H9 (cell line): ENCODE results near the gene DOCK10. TPM values are rescaled to one million over a fixed set of nuclear protein-coding genes. Genes with fewer than 3 reads are reported as not detected.

Experiments
- DNase-seq: peaks from one replicate; pipeline ENCODE4 v3.0.0-alpha.2; 2017
- H2AFZ ChIP-seq: one replicate; pipeline ENCODE4 v1.6.1; 2013; ENCODE audit warnings: mild to moderate bottlenecking, low read length, control low read depth, moderate library complexity
- H2AK5ac ChIP-seq: 2 replicates; pipeline ENCODE4 v1.6.1; 2013; ENCODE audit warnings: low read length, control low read depth, mixed read lengths; ENCODE audit not compliant: insufficient read length
- H2BK120ac ChIP-seq: one replicate; pipeline ENCODE4 v1.6.1; 2013; ENCODE audit warnings: low read depth, mild to moderate bottlenecking, low read length, control low read depth, inconsistent platforms; ENCODE audit not compliant: poor library complexity, severe bottlenecking
- H2BK12ac ChIP-seq: 2 replicates; pipeline ENCODE4 v1.6.1; 2013; ENCODE audit warnings: low read length, control low read depth, mixed read lengths, low read depth; ENCODE audit not compliant: insufficient read length
- H2BK15ac ChIP-seq: 2 replicates; pipeline ENCODE4 v1.6.1; 2013; ENCODE audit warnings: low read depth, low read length, control low read depth
- H2BK20ac ChIP-seq: one replicate; pipeline ENCODE4 v1.6.1; 2013; ENCODE audit warnings: low read depth, mild to moderate bottlenecking, low read length, control low read depth, inconsistent platforms; ENCODE audit not compliant: poor library complexity, severe bottlenecking
- H2BK5ac ChIP-seq: 2 replicates; pipeline ENCODE4 v1.6.1; 2013; ENCODE audit warnings: low read length, control low read depth, mixed read lengths; ENCODE audit not compliant: insufficient read length
- H3K14ac ChIP-seq: 2 replicates; pipeline ENCODE4 v1.6.1; 2013; ENCODE audit warnings: low read length, control low read depth; ENCODE audit not compliant: insufficient read depth
- H3K18ac ChIP-seq: 2 replicates; pipeline ENCODE4 v1.6.1; 2013; ENCODE audit warnings: low read depth, mild to moderate bottlenecking, mixed read lengths, low read length, control low read depth; ENCODE audit not compliant: insufficient read length
- H3K23ac ChIP-seq: 2 replicates; pipeline ENCODE4 v1.6.1; 2013; ENCODE audit warnings: low read length, control low read depth, mixed read lengths, low read depth; ENCODE audit not compliant: insufficient read length
- H3K23me2 ChIP-seq: 2 replicates; pipeline ENCODE4 v1.6.1; 2013; ENCODE audit warnings: low read depth, mild to moderate bottlenecking, mixed read lengths, low read length, control low read depth; ENCODE audit not compliant: insufficient read length, poor library complexity, severe bottlenecking
- H3K27ac ChIP-seq: 2 replicates; pipeline ENCODE4 v1.5.1; 2013; ENCODE audit warnings: low read length, control low read depth, mixed read lengths, low read depth; ENCODE audit not compliant: insufficient read length
- H3K27me3 ChIP-seq: 2 replicates; pipeline ENCODE4 v1.6.1; 2013; ENCODE audit warnings: low read length, control low read depth, inconsistent platforms; ENCODE audit not compliant: insufficient read depth
- H3K4ac ChIP-seq: 2 replicates; pipeline ENCODE4 v1.6.1; 2013; ENCODE audit warnings: low read depth, mild to moderate bottlenecking, control low read depth, inconsistent platforms, low read length, moderate library complexity
- H3K4me1 ChIP-seq: 2 replicates; pipeline ENCODE4 v1.6.1; 2013; ENCODE audit warnings: low read length, control low read depth, inconsistent platforms; ENCODE audit not compliant: insufficient read depth
- H3K4me2 ChIP-seq: 2 replicates; pipeline ENCODE4 v1.6.1; 2013; ENCODE audit warnings: low read length, control low read depth, mixed read lengths; ENCODE audit not compliant: insufficient read length, insufficient read depth
- H3K56ac ChIP-seq: 2 replicates; pipeline ENCODE4 v1.6.1; 2013; ENCODE audit warnings: low read depth, mild to moderate bottlenecking, mixed read lengths, low read length, control low read depth; ENCODE audit not compliant: insufficient read length
- H3K79me1 ChIP-seq: 2 replicates; pipeline ENCODE4 v1.6.1; 2013; ENCODE audit warnings: low read depth, mild to moderate bottlenecking, moderate library complexity, low read length, control low read depth, inconsistent platforms; ENCODE audit not compliant: insufficient read depth, poor library complexity, severe bottlenecking
- H3K79me2 ChIP-seq: 2 replicates; pipeline ENCODE4 v1.6.1; 2013; ENCODE audit warnings: low read length, control low read depth, inconsistent platforms; ENCODE audit not compliant: insufficient read depth
- H3K9ac ChIP-seq: 2 replicates; pipeline ENCODE4 v1.6.1; 2013; ENCODE audit warnings: low read length, control low read depth, mixed read lengths; ENCODE audit not compliant: insufficient read length; ENCODE audit errors: extremely low read depth
- H3K9me3 ChIP-seq: one replicate; pipeline ENCODE4 v1.6.1; 2013; ENCODE audit warnings: low read depth, low read length, inconsistent platforms; ENCODE audit not compliant: control insufficient read depth
- H3T11ph ChIP-seq: one replicate; pipeline ENCODE4 v1.6.1; 2013; ENCODE audit warnings: mild to moderate bottlenecking, low read length, control low read depth, inconsistent platforms
- H4K20me1 ChIP-seq: one replicate; pipeline ENCODE4 v1.6.1; 2013; ENCODE audit not compliant: control insufficient read depth, insufficient read length, insufficient read depth
- H4K5ac ChIP-seq: 2 replicates; pipeline ENCODE4 v1.6.1; 2013; ENCODE audit warnings: low read depth, mild to moderate bottlenecking, mixed read lengths, low read length, control low read depth; ENCODE audit not compliant: insufficient read length
- H4K8ac ChIP-seq: replicated peaks from 2 replicates; pipeline ENCODE4 v1.6.1; 2013; ENCODE audit warnings: low read length, control low read depth, mixed read lengths, low read depth; ENCODE audit not compliant: insufficient read length
- H4K91ac ChIP-seq: 2 replicates; pipeline ENCODE4 v1.6.1; 2013; ENCODE audit warnings: low read depth, mild to moderate bottlenecking, moderate library complexity, mixed read lengths, low read length, control low read depth; ENCODE audit not compliant: insufficient read length
- H3K27ac Mint-ChIP-seq, 3 experiments: 2 replicates in 2 of 3; 3 replicates in 1 of 3; pipeline ENCODE4 v1.8.0; 2020 to 2021; ENCODE audit warnings: mixed read lengths in 3 of 3, mild to moderate bottlenecking in 1 of 3, moderate library complexity in 1 of 3
- H3K27me3 Mint-ChIP-seq: 2 replicates; pipeline ENCODE4 v1.8.0; 2021; ENCODE audit warnings: low read depth, mild to moderate bottlenecking, moderate library complexity, mixed read lengths
- H3K36me3 Mint-ChIP-seq, 3 experiments: 2 replicates in 2 of 3; 3 replicates in 1 of 3; pipeline ENCODE4 v1.8.0; 2020 to 2021; ENCODE audit warnings: low read depth in 3 of 3, mixed read lengths in 3 of 3; ENCODE audit not compliant: insufficient read depth in 1 of 3
- H3K4me1 Mint-ChIP-seq, 2 experiments: 2 replicates each; pipeline ENCODE4 v1.8.0; 2020; ENCODE audit warnings: mixed read lengths in 2 of 2
- H3K4me3 Mint-ChIP-seq, 2 experiments: 2 replicates in 1 of 2; 3 replicates in 1 of 2; pipeline ENCODE4 v1.8.0; 2020 to 2021; ENCODE audit warnings: mild to moderate bottlenecking in 2 of 2, mixed read lengths in 2 of 2, moderate library complexity in 1 of 2
- H3K9me3 Mint-ChIP-seq, 2 experiments: 2 replicates in 1 of 2; 3 replicates in 1 of 2; pipeline ENCODE4 v1.8.0; 2020; ENCODE audit warnings: mild to moderate bottlenecking in 2 of 2, mixed read lengths in 2 of 2, moderate library complexity in 1 of 2
- WGBS: extraction: QIAGEN DNeasy Blood & Tissue Kit; methylation state at CpG from one replicate; pipeline ENCODE4 v1.1.7; 2013; ENCODE audit warnings: missing lambda C conversion rate, low lambda C conversion rate, mixed read lengths; ENCODE audit not compliant: insufficient read length; ENCODE audit errors: extremely low coverage; 5-methylcytosine and 5-hydroxymethylcytosine counted together
- total RNA-seq: library from RNA; stranded (reverse); gene quantifications from 2 replicates; pipeline ENCODE4 v1.2.1, GENCODE V29; 2021
- TF ChIP-seq, protein P1 (sequence below): fragments of 200-600 bp; sonication (generic); conservative IDR thresholded peaks from 3 replicates; pipeline ENCODE4 v1.8.0; 2021; ENCODE audit warnings: antibody characterized with exemption, mild to moderate bottlenecking

DOCK10 gene
- total RNA-seq, 1 experiment from 2014 or later = 0.79 TPM

DNA sequence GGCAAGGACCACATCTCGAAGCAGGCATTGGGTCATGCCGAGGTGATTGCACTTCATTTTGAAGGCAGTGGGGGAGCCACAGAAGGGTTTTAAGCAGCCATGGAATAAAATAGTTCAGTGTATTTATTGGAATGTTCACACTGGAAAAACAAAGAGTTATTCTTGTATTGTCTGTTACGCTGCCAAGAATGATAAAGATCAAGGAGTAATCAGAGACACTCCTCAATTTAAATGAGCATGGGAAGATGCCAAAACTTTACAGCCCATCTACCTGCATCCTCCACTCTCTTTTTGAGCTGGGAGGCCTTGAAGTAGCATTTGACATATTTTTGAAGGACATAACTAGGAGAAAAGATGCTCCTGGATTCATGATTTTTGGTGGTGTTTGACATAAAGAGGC is 112.8 kb downstream of the DOCK10 start:
- Histone ChIP-seq H2BK120ac (no peak overlapping the region), H2AFZ (no peak overlapping the region), H3K4me1 (no peaks in the 10 kb centered on the region; the same call in 1 of the 2 replicates), H3K27ac (no peak overlapping the region), H3K56ac (no peak overlapping the region), H2BK20ac (no peak overlapping the region), H4K8ac (no peak overlapping the region), H3K27me3 (no peaks in the 10 kb centered on the region), H2AK5ac (no peak overlapping the region), H3K23ac (no peak overlapping the region), H3K14ac (no peak overlapping the region), H4K91ac (no peak overlapping the region), H3K9ac (no peak overlapping the region), H2BK12ac (no peak overlapping the region), H3K79me1 (no peaks in the 10 kb centered on the region), H2BK5ac (no peak overlapping the region), H3K4me2 (no peak overlapping the region), H4K5ac (no peak overlapping the region), H3K79me2 (no peaks in the 10 kb centered on the region), H3T11ph (no peak overlapping the region), H3K23me2 (no peaks in the 10 kb centered on the region), H3K18ac (no peak overlapping the region), H3K9me3 (no peaks in the 10 kb centered on the region), H3K4ac (no peak overlapping the region), H2BK15ac (no peak overlapping the region), H4K20me1 (no peaks in the 10 kb centered on the region)
- WGBS = no CpG with 5 or more reads among the region's 3 CpGs
- H3K4me3 Mint-ChIP-seq = no peak overlapping the region
- H3K36me3 Mint-ChIP-seq = no peaks in the 10 kb centered on the region
- no peaks in the 10 kb centered on the region for H3K27me3 Mint-ChIP-seq
- peaks cover 10 to 14% of the 10 kb centered on the region in 2 experiments for H3K4me1 Mint-ChIP-seq
- DNase-seq = no peak
- no peaks in the 10 kb centered on the region for H3K9me3 Mint-ChIP-seq
- TF ChIP-seq, protein P1, sequence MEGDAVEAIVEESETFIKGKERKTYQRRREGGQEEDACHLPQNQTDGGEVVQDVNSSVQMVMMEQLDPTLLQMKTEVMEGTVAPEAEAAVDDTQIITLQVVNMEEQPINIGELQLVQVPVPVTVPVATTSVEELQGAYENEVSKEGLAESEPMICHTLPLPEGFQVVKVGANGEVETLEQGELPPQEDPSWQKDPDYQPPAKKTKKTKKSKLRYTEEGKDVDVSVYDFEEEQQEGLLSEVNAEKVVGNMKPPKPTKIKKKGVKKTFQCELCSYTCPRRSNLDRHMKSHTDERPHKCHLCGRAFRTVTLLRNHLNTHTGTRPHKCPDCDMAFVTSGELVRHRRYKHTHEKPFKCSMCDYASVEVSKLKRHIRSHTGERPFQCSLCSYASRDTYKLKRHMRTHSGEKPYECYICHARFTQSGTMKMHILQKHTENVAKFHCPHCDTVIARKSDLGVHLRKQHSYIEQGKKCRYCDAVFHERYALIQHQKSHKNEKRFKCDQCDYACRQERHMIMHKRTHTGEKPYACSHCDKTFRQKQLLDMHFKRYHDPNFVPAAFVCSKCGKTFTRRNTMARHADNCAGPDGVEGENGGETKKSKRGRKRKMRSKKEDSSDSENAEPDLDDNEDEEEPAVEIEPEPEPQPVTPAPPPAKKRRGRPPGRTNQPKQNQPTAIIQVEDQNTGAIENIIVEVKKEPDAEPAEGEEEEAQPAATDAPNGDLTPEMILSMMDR = no peak
- no peak overlapping the region for H3K27ac Mint-ChIP-seq
